Neural progenitor cell (in vitro differentiated cells): Measurements from ENCODE around the gene LHB. TPM values are rescaled to one million over a fixed set of nuclear protein-coding genes. Genes with fewer than 3 reads are reported as not detected.
A peak's percentile ranks its signal among the peaks of the same experiment; 100 is the strongest.

Source experiments
- DNase-seq: peaks from one replicate; pipeline ENCODE4 v3.0.0-alpha.2; 2016; ENCODE audit warnings: low spot score
- H2AFZ ChIP-seq: fragments of 200-600 bp; sonication (generic); replicated peaks from 2 replicates; pipeline ENCODE4 v1.6.1; 2016; ENCODE audit warnings: antibody characterized with exemption
- H3F3A ChIP-seq: fragments of 200-600 bp; sonication (generic); 2 replicates; pipeline ENCODE4 v1.6.1; 2016; ENCODE audit warnings: antibody characterized with exemption, low read depth
- H3K27ac ChIP-seq: fragments of 200-600 bp; sonication (generic); 2 replicates; pipeline ENCODE4 v1.5.1; 2016; ENCODE audit warnings: mild to moderate bottlenecking
- H3K27me3 ChIP-seq: fragments of 200-600 bp; sonication (generic); 2 replicates; pipeline ENCODE4 v1.6.1; 2016; ENCODE audit warnings: mild to moderate bottlenecking, moderate library complexity
- H3K36me3 ChIP-seq: fragments of 200-600 bp; sonication (generic); 2 replicates; pipeline ENCODE4 v1.5.1; 2016
- H3K4me1 ChIP-seq: fragments of 200-600 bp; sonication (generic); 2 replicates; pipeline ENCODE4 v1.6.1; 2016; ENCODE audit warnings: mixed run types
- H3K4me2 ChIP-seq: fragments of 200-600 bp; sonication (generic); 2 replicates; pipeline ENCODE4 v1.6.1; 2016
- H3K4me3 ChIP-seq: fragments of 200-600 bp; sonication (generic); 2 replicates; pipeline ENCODE4 v1.5.1; 2016
- H3K79me2 ChIP-seq: fragments of 200-600 bp; sonication (generic); 2 replicates; pipeline ENCODE4 v1.6.1; 2016; ENCODE audit warnings: low read depth
- H3K9ac ChIP-seq: fragments of 200-600 bp; sonication (generic); 2 replicates; pipeline ENCODE4 v1.6.1; 2016
- H3K9me3 ChIP-seq: fragments of 200-600 bp; sonication (generic); 2 replicates; pipeline ENCODE4 v1.5.1; 2016; ENCODE audit warnings: low read depth
- H4K20me1 ChIP-seq: fragments of 200-600 bp; sonication (generic); 2 replicates; pipeline ENCODE4 v1.6.1; 2016; ENCODE audit warnings: low read depth
- H3K27ac Mint-ChIP-seq: 3 replicates; pipeline ENCODE4 v1.8.0; 2021; ENCODE audit warnings: mixed read lengths
- H3K27me3 Mint-ChIP-seq: 2 replicates; pipeline ENCODE4 v1.8.0; 2022; ENCODE audit warnings: low read depth, mild to moderate bottlenecking, inconsistent platforms, moderate library complexity, mixed read lengths; ENCODE audit not compliant: insufficient read depth
- H3K36me3 Mint-ChIP-seq: 3 replicates; pipeline ENCODE4 v1.8.0; 2021; ENCODE audit warnings: mixed read lengths
- H3K4me1 Mint-ChIP-seq: 3 replicates; pipeline ENCODE4 v1.8.0; 2021; ENCODE audit warnings: mixed read lengths
- H3K4me3 Mint-ChIP-seq: 3 replicates; pipeline ENCODE4 v1.8.0; 2021; ENCODE audit warnings: mild to moderate bottlenecking, moderate library complexity, mixed read lengths
- H3K9me3 Mint-ChIP-seq: 3 replicates; pipeline ENCODE4 v1.8.0; 2020; ENCODE audit warnings: mixed read lengths
- CTCF ChIP-seq: fragments of 200-600 bp; sonication (generic); IDR thresholded peaks from 2 replicates; pipeline ENCODE4 v1.5.1; 2017; ENCODE audit warnings: antibody characterized with exemption, mild to moderate bottlenecking
- EZH2 ChIP-seq: fragments of 200-600 bp; sonication (generic); IDR thresholded peaks from 2 replicates; pipeline ENCODE4 v1.6.1; 2017; ENCODE audit warnings: antibody characterized with exemption, mild to moderate bottlenecking, moderate library complexity
- EZH2phosphoT487 ChIP-seq: fragments of 200-600 bp; sonication (generic); IDR thresholded peaks from 2 replicates; pipeline ENCODE4 v1.6.1; 2017; ENCODE audit warnings: antibody characterized with exemption
- total RNA-seq: library from RNA; depleted of rRNA; stranded (reverse); fragments of >200 nt; gene quantifications from 2 replicates; pipeline ENCODE4 v1.2.3, GENCODE V29; 2015; ENCODE audit warnings: low replicate concordance

The LHB gene
- total RNA-seq, 1 donor from 2014 or later, result not detected

GRCh38 chr19:49017666-49018351, 918 bp upstream of the LHB start:
- peak overlapping the region; percentile 56 for H3K4me3 ChIP-seq
- peak; percentile 75 for TF ChIP-seq EZH2
- TF ChIP-seq EZH2phosphoT487, result peak; percentile 65
- peak; percentile 49 for TF ChIP-seq CTCF
- H3K4me2 ChIP-seq, result peak overlapping the region; percentile 92
- H3K27ac ChIP-seq, result no peak overlapping the region
- Mint-ChIP-seq H3K27me3 (peaks cover 29% of the 10 kb centered on the region), H3K27ac (no peak overlapping the region), H3K36me3 (peaks cover 6% of the 10 kb centered on the region), H3K4me3 (no peak overlapping the region), H3K9me3 (peaks cover 2% of the 10 kb centered on the region), H3K4me1 (peaks cover 19% of the 10 kb centered on the region)
- H3F3A ChIP-seq, result peaks cover 21% of the 10 kb centered on the region
- no peak overlapping the region for H2AFZ ChIP-seq
- H3K36me3 ChIP-seq, result no peaks in the 10 kb centered on the region
- no peaks in the 10 kb centered on the region for H3K79me2 ChIP-seq
- DNase-seq, result peak; percentile 79
- H3K9me3 ChIP-seq, result no peaks in the 10 kb centered on the region
- H3K9ac ChIP-seq, result no peak overlapping the region
- H3K4me1 ChIP-seq, result peaks cover 12% of the 10 kb centered on the region
- peaks cover 52% of the 10 kb centered on the region for H3K27me3 ChIP-seq
- peaks cover 8% of the 10 kb centered on the region for H4K20me1 ChIP-seq

- H3K9me3 ChIP-seq, result no peaks in the 10 kb centered on the region
- no peak for DNase-seq
- H2AFZ ChIP-seq, result no peak overlapping the region
- no peak for TF ChIP-seq CTCF
- no peak for TF ChIP-seq EZH2
- H4K20me1 ChIP-seq, result peaks cover 8% of the 10 kb centered on the region
- H3K9ac ChIP-seq, result no peak overlapping the region
- H3K79me2 ChIP-seq, result no peaks in the 10 kb centered on the region
- no peak overlapping the region for H3K27ac ChIP-seq
- peaks cover 43% of the 10 kb centered on the region for H3K27me3 ChIP-seq
- H3K36me3 ChIP-seq, result no peaks in the 10 kb centered on the region
- no peak overlapping the region for H3K4me3 Mint-ChIP-seq
- H3F3A ChIP-seq, result peaks cover 21% of the 10 kb centered on the region
- peaks cover 2% of the 10 kb centered on the region for H3K9me3 Mint-ChIP-seq
- H3K27ac Mint-ChIP-seq, result no peak overlapping the region
- peaks cover 20% of the 10 kb centered on the region for H3K27me3 Mint-ChIP-seq
- H3K4me2 ChIP-seq, result no peak overlapping the region
- peaks cover 15% of the 10 kb centered on the region for H3K4me1 Mint-ChIP-seq
- peaks cover 12% of the 10 kb centered on the region for H3K4me1 ChIP-seq
- no peak overlapping the region for H3K4me3 ChIP-seq
- peaks cover 6% of the 10 kb centered on the region for H3K36me3 Mint-ChIP-seq
These were observed 638 bp downstream of the LHB start for GRCh38 chr19:49016067-49016839.

GRCh38 chr19:49014870-49015255, 2.0 kb downstream of the LHB start:
- H3K36me3 ChIP-seq, result no peaks in the 10 kb centered on the region
- TF ChIP-seq EZH2phosphoT487, result no peak
- no peak for TF ChIP-seq EZH2
- no peak for TF ChIP-seq CTCF
- H3K9me3 Mint-ChIP-seq, result peaks cover 2% of the 10 kb centered on the region
- H3K27ac Mint-ChIP-seq, result no peak overlapping the region
- peaks cover 4% of the 10 kb centered on the region for H3K4me1 Mint-ChIP-seq
- DNase-seq, result no peak
- H3K4me1 ChIP-seq, result peaks cover 12% of the 10 kb centered on the region
- H3K4me3 ChIP-seq, result no peak overlapping the region
- H3K4me2 ChIP-seq, result no peak overlapping the region
- peaks cover 12% of the 10 kb centered on the region for H3F3A ChIP-seq
- peaks cover 13% of the 10 kb centered on the region for H3K27me3 Mint-ChIP-seq
- H3K4me3 Mint-ChIP-seq, result no peak overlapping the region
- peaks cover 29% of the 10 kb centered on the region for H3K27me3 ChIP-seq
- H3K79me2 ChIP-seq, result no peaks in the 10 kb centered on the region
- no peak overlapping the region for H3K9ac ChIP-seq
- peaks cover 8% of the 10 kb centered on the region for H4K20me1 ChIP-seq
- no peaks in the 10 kb centered on the region for H3K9me3 ChIP-seq
- H2AFZ ChIP-seq, result no peak overlapping the region
- H3K36me3 Mint-ChIP-seq, result peaks cover 9% of the 10 kb centered on the region
- no peak overlapping the region for H3K27ac ChIP-seq
